ENCODE results near the gene HLA-DPA1. TPM values are rescaled to one million over a fixed set of nuclear protein-coding genes. Genes with fewer than 3 reads are reported as not detected.
"Not testable (repeated sequence)": the region's sequence is repeated elsewhere in the genome, so short reads cannot be mapped to it uniquely, and the experiment has no call there.

The HLA-DPA1 gene
- polyA plus RNA-seq, 1 experiment: 12.1 TPM

GRCh38 chr6:33103776-33104175 lies 30.3 kb upstream of the HLA-DPA1 start:
- CTCF ChIA-PET: no interaction called here
- Histone ChIP-seq H3K27me3 (ENCODE audit: control insufficient read depth, insufficient read depth, low read length) (peaks cover 8% of the 10 kb centered on the region), H3K4me3 (ENCODE audit: low read depth, low read length) (no peak overlapping the region), H3K36me3 (ENCODE audit: control insufficient read depth, insufficient read depth, low read length) (no peaks in the 10 kb centered on the region)
- POLR2A ChIA-PET: no interaction called here
- DNase-seq (ENCODE audit: low read depth): no peak
- no peak for TF ChIP-seq CTCF (IDR thresholded peaks at IDR 0.05; ENCODE audit: insufficient read depth, low read depth, low read length)

GRCh38 chr6:33101121-33101737 lies 27.8 kb upstream of the HLA-DPA1 start:
- CTCF ChIA-PET; DNase-seq (ENCODE audit: low read depth); H3K4me3 ChIP-seq (ENCODE audit: low read depth, low read length); H3K36me3 ChIP-seq (ENCODE audit: control insufficient read depth, insufficient read depth, low read length); H3K27me3 ChIP-seq (ENCODE audit: control insufficient read depth, insufficient read depth, low read length); POLR2A ChIA-PET: not testable (repeated sequence)

- ChIA-PET POLR2A (no interaction called here), CTCF (interaction anchor here (1.0 kb wide), 1 partner anchor 11 kb away, joined by 4 read pairs; no protein-coding TSS in a partner anchor)
- DNase-seq (ENCODE audit: low read depth): no peak
- H3K36me3 ChIP-seq (ENCODE audit: control insufficient read depth, insufficient read depth, low read length): no peaks in the 10 kb centered on the region
- no peak for TF ChIP-seq CTCF (IDR thresholded peaks at IDR 0.05; ENCODE audit: insufficient read depth, low read depth, low read length)
- peaks cover 7% of the 10 kb centered on the region for H3K27me3 ChIP-seq (ENCODE audit: control insufficient read depth, insufficient read depth, low read length)
- H3K4me3 ChIP-seq (ENCODE audit: low read depth, low read length): no peak overlapping the region
Measured at GRCh38 chr6:33095681-33096080, 22.2 kb upstream of the HLA-DPA1 start.

- POLR2A ChIA-PET: no interaction called here
- H3K27me3 ChIP-seq (ENCODE audit: control insufficient read depth, insufficient read depth, low read length): peaks cover 7% of the 10 kb centered on the region
- no peaks in the 10 kb centered on the region for H3K36me3 ChIP-seq (ENCODE audit: control insufficient read depth, insufficient read depth, low read length)
- no peak overlapping the region for H3K4me3 ChIP-seq (ENCODE audit: low read depth, low read length)
- CTCF ChIA-PET: interaction anchor here (0.6 kb wide), 1 partner anchor 297 kb away, joined by 3 read pairs; no protein-coding TSS in a partner anchor
- DNase-seq (ENCODE audit: low read depth): no peak
- TF ChIP-seq CTCF (IDR thresholded peaks at IDR 0.05; ENCODE audit: insufficient read depth, low read depth, low read length): no peak
Measured at GRCh38 chr6:33093855-33094254, 20.4 kb upstream of the HLA-DPA1 start.

- ChIA-PET CTCF (no interaction called here), POLR2A (no interaction called here)
- Histone ChIP-seq H3K4me3 (ENCODE audit: low read depth, low read length) (no peak overlapping the region), H3K27me3 (ENCODE audit: control insufficient read depth, insufficient read depth, low read length) (peaks cover 7% of the 10 kb centered on the region), H3K36me3 (ENCODE audit: control insufficient read depth, insufficient read depth, low read length) (no peaks in the 10 kb centered on the region)
- DNase-seq (ENCODE audit: low read depth): no peak
- no peak for TF ChIP-seq CTCF (IDR thresholded peaks at IDR 0.05; ENCODE audit: insufficient read depth, low read depth, low read length)
Measured at GRCh38 chr6:33092385-33092784, 18.9 kb upstream of the HLA-DPA1 start.

- peak; percentile 39; the same call in 1 of the 2 replicates for TF ChIP-seq CTCF (IDR thresholded peaks at IDR 0.05; ENCODE audit: insufficient read depth, low read depth, low read length)
- no peak for DNase-seq (ENCODE audit: low read depth)
- Histone ChIP-seq H3K36me3 (ENCODE audit: control insufficient read depth, insufficient read depth, low read length) (no peaks in the 10 kb centered on the region), H3K27me3 (ENCODE audit: control insufficient read depth, insufficient read depth, low read length) (peaks cover 7% of the 10 kb centered on the region), H3K4me3 (ENCODE audit: low read depth, low read length) (no peak overlapping the region)
- CTCF ChIA-PET: no interaction called here
- POLR2A ChIA-PET: no interaction called here
Measured at GRCh38 chr6:33091957-33092356, 18.5 kb upstream of the HLA-DPA1 start.

Measured in BJ (cell line).